Fibroblast of lung (primary cell): Measurements from ENCODE around the gene CFAP68. TPM values are rescaled to one million over a fixed set of nuclear protein-coding genes. Genes with fewer than 3 reads are reported as not detected.
A peak's percentile ranks its signal among the peaks of the same experiment; 100 is the strongest.

Experiments used
- DNase-seq, 2 donors: peaks; one replicate each; pipeline versions ENCODE4 v3.0.0 to v3.0.0-alpha.2; 2010; ENCODE audit warnings: low read depth in 2 of 2
- H2AFZ ChIP-seq: 2 replicates; pipeline ENCODE4 v1.5.1; 2012; ENCODE audit warnings: low read length, control low read depth, inconsistent platforms
- H3K27ac ChIP-seq: 2 replicates; pipeline ENCODE4 v1.5.1; 2011; ENCODE audit warnings: low read length, control low read depth; ENCODE audit not compliant: insufficient read depth
- H3K27me3 ChIP-seq: 2 replicates; pipeline ENCODE4 v1.5.1; 2011; ENCODE audit warnings: mild to moderate bottlenecking, low read length; ENCODE audit not compliant: control insufficient read depth, insufficient read depth
- H3K36me3 ChIP-seq: 2 replicates; pipeline ENCODE4 v1.5.1; 2011; ENCODE audit warnings: low read length; ENCODE audit not compliant: control insufficient read depth, insufficient read depth
- H3K4me1 ChIP-seq: 2 replicates; pipeline ENCODE4 v1.5.1; 2011; ENCODE audit warnings: low read length; ENCODE audit not compliant: control insufficient read depth, insufficient read depth; ENCODE audit errors: extremely low read depth
- H3K4me2 ChIP-seq: 2 replicates; pipeline ENCODE4 v1.5.1; 2011; ENCODE audit warnings: low read length, control low read depth; ENCODE audit not compliant: insufficient read depth; ENCODE audit errors: extremely low read depth
- H3K4me3 ChIP-seq, 4 experiments: fragments of 200-600 bp in 1 of 4; sonication (generic) in 1 of 4; replicated peaks in 1 of 4; 2 replicates each; pipeline ENCODE4 v1.5.1; 2011 to 2016; ENCODE audit warnings: low read length in 4 of 4, low read depth in 3 of 4, mild to moderate bottlenecking in 3 of 4, control low read depth in 2 of 4, inconsistent platforms in 1 of 4, mixed read lengths in 1 of 4; ENCODE audit not compliant: insufficient read depth in 1 of 4; ENCODE audit errors: control extremely low read depth in 1 of 4
- H3K79me2 ChIP-seq: 2 replicates; pipeline ENCODE4 v1.5.1; 2012; ENCODE audit warnings: mild to moderate bottlenecking, low read length, inconsistent platforms; ENCODE audit not compliant: control insufficient read depth, insufficient read depth
- H3K9ac ChIP-seq: 2 replicates; pipeline ENCODE4 v1.5.1; 2011; ENCODE audit warnings: mild to moderate bottlenecking, low read length, control low read depth; ENCODE audit not compliant: insufficient read depth
- H3K9me3 ChIP-seq: 2 replicates; pipeline ENCODE4 v1.5.1; 2012; ENCODE audit warnings: low read depth, low read length; ENCODE audit not compliant: control insufficient read depth, insufficient read depth
- H4K20me1 ChIP-seq: 2 replicates; pipeline ENCODE4 v1.5.1; 2011; ENCODE audit warnings: low read length; ENCODE audit not compliant: control insufficient read depth, insufficient read depth; ENCODE audit errors: extremely low read depth
- EZH2 ChIP-seq: IDR thresholded peaks from 2 replicates; pipeline ENCODE4 v1.5.1; 2012; ENCODE audit warnings: low read length, control low read depth, mild to moderate bottlenecking; ENCODE audit errors: missing control alignments
- polyA plus RNA-seq, 2 donors: library from polyadenylated mRNA; depleted of rRNA in 1 of 2; stranded (reverse) in 1 of 2; unstranded in 1 of 2; fragments of >200 nt; gene quantifications; 2 replicates each; pipeline ENCODE4 v1.2.1, GENCODE V29; 2011 to 2012; ENCODE audit warnings: missing spikeins in 1 of 2
- total RNA-seq: library from RNA; depleted of rRNA; stranded (reverse); fragments of >200 nt; gene quantifications from 2 replicates; pipeline ENCODE4 v1.2.1, GENCODE V29; 2014
- TF ChIP-seq, protein P1 (sequence below), 2 donors: IDR thresholded peaks in 1 of 2; conservative IDR thresholded peaks in 1 of 2; 1 replicate in 1 of 2; 2 replicates in 1 of 2; pipeline ENCODE4 v1.5.1; 2011 to 2012; ENCODE audit warnings: low read length in 2 of 2, control low read depth in 1 of 2, inconsistent platforms in 1 of 2, low read depth in 1 of 2, mild to moderate bottlenecking in 1 of 2

CFAP68 gene
- total and polyA plus RNA-seq, 2 donors (not counting 1 experiment from before 2014, with no cell fraction given) = 19.3 to 21.1 TPM

DNA sequence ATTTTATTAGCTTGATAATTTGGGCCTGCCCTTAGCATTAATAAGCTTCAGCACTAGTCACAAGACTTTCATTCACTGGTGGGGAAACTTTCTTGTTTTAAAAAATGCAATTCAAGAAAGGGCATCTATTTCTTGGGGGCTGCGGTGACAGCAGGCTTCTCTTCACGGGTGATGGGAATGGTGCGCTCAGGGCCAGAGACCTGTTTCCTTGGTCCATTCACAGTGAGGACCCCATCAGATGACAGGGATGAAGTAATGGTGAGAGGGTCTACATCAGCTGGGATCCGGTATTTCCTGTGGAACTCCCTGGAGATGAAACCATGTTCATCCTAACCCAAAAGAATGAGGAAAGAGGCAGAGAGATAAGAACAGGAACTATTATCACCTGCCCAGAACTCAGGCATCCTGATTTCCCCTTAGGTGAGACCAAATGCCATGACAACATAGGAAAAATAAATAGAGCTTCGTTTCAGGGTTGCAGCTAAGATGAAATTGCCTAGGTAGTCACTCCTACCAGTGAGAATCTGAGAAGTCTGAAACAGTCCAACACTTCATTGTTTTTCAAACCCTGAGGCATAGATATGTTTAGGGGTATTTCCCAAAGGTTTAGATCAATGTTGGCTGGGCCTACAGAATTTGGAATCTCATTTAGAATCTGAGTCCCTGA lies 29.4 kb downstream of the CFAP68 start:
- DNase-seq = no peak
- Histone ChIP-seq H3K27me3 (no peaks in the 10 kb centered on the region), H3K4me1 (peaks cover 11% of the 10 kb centered on the region), H2AFZ (no peak overlapping the region), H3K27ac (no peak overlapping the region), H4K20me1 (no peaks in the 10 kb centered on the region), H3K36me3 (no peaks in the 10 kb centered on the region), H3K9me3 (no peaks in the 10 kb centered on the region), H3K4me2 (no peak overlapping the region), H3K4me3 (no peak overlapping the region), H3K79me2 (no peaks in the 10 kb centered on the region), H3K9ac (no peak overlapping the region)
- TF ChIP-seq, protein P1, sequence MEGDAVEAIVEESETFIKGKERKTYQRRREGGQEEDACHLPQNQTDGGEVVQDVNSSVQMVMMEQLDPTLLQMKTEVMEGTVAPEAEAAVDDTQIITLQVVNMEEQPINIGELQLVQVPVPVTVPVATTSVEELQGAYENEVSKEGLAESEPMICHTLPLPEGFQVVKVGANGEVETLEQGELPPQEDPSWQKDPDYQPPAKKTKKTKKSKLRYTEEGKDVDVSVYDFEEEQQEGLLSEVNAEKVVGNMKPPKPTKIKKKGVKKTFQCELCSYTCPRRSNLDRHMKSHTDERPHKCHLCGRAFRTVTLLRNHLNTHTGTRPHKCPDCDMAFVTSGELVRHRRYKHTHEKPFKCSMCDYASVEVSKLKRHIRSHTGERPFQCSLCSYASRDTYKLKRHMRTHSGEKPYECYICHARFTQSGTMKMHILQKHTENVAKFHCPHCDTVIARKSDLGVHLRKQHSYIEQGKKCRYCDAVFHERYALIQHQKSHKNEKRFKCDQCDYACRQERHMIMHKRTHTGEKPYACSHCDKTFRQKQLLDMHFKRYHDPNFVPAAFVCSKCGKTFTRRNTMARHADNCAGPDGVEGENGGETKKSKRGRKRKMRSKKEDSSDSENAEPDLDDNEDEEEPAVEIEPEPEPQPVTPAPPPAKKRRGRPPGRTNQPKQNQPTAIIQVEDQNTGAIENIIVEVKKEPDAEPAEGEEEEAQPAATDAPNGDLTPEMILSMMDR (conservative IDR thresholded peaks at IDR 0.05 in 1 of 2, IDR thresholded peaks at IDR 0.05 in 1 of 2; ENCODE audit: low read depth in 1 of 2, low read length in 2 of 2) = no peak
- TF ChIP-seq EZH2 = no peak

DNA sequence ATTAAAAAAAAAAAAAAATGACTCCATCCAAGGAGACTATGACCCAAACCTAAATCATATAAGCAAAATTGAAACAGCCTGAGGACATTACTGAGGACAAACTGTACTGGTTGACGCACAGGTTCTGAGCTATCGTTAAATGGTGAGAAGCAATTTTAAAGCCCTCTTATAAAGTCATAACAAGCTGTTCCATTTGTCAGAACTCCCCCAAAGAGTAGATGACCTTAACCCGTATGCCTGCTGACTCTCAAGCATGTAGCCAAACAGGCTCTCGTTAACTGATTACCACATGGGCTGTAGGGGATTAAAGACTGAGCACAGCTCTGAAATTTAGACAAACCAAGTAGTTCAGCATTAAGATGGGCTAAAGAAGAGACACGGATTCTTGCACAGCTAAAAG lies 30.0 kb downstream of the CFAP68 start:
- Histone ChIP-seq H4K20me1 (no peaks in the 10 kb centered on the region), H2AFZ (no peak overlapping the region), H3K27ac (no peak overlapping the region), H3K27me3 (no peaks in the 10 kb centered on the region), H3K9me3 (no peaks in the 10 kb centered on the region), H3K4me2 (no peak overlapping the region), H3K79me2 (no peaks in the 10 kb centered on the region), H3K4me3 (no peak overlapping the region), H3K36me3 (no peaks in the 10 kb centered on the region), H3K9ac (no peak overlapping the region), H3K4me1 (peaks cover 15% of the 10 kb centered on the region)
- no peak for DNase-seq
- TF ChIP-seq EZH2 = no peak
- TF ChIP-seq, protein P1 (conservative IDR thresholded peaks at IDR 0.05 in 1 of 2, IDR thresholded peaks at IDR 0.05 in 1 of 2; ENCODE audit: low read depth in 1 of 2, low read length in 2 of 2) = no peak

DNA sequence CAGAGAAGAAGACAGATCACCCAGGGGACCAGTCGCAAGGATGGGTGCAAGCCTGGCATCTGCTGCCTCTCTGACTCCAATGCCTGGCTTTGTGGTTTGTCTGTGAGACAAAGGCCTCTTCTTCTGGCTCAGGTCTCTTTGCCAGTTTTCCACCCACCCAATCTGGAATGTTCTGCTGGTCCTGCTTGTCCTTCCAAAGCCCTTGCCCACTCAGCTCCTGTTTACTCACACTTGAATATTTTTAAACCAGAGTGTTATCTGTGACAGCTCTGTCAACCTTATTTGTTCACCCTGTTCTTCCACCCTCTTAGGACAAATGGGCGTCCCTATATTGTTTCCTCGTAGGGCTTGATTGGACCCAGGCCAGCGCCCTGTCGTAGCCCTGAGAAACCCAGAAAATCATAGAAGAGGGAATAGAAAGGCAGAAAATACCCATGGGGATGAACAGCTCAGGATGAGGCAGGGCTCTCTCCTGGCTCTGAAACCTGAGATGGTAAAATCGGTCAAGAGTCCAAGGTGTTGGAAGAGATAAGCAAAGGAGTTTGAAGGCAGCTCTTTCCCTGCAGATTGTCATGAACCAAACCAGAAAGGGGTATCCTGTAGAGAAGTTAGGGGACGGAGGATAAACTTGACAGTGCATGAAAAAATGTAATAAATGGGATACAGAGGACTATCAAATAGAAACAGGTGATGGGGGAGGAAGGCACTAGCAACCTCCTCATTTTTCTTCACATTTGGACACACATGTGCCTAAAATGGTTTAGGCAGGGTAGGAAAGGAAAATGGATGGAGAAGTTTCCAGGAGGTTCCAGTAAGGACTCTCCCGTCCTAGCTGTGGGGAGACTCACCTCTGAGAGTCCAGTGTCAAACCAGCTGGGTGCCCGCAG lies 31.6 kb downstream of the CFAP68 start:
- DNase-seq = peak in 1 of 2 donors; percentile 20
- Histone ChIP-seq H3K4me2 (no peak overlapping the region), H2AFZ (no peak overlapping the region), H3K79me2 (no peaks in the 10 kb centered on the region), H4K20me1 (no peaks in the 10 kb centered on the region), H3K4me1 (peaks cover 16% of the 10 kb centered on the region), H3K27me3 (no peaks in the 10 kb centered on the region), H3K9me3 (no peaks in the 10 kb centered on the region), H3K36me3 (no peaks in the 10 kb centered on the region), H3K4me3 (peak overlapping the region in 1 of 4 experiments; percentile 64), H3K27ac (no peak overlapping the region), H3K9ac (no peak overlapping the region)
- TF ChIP-seq, protein P1 (conservative IDR thresholded peaks at IDR 0.05 in 1 of 2, IDR thresholded peaks at IDR 0.05 in 1 of 2; ENCODE audit: low read depth in 1 of 2, low read length in 2 of 2) = no peak
- no peak for TF ChIP-seq EZH2
